Karpas-422 (cell line): Measurements from ENCODE around the gene KRTAP5-1. TPM values are rescaled to one million over a fixed set of nuclear protein-coding genes. Genes with fewer than 3 reads are reported as not detected.

Source experiments
- DNase-seq: peaks from one replicate; pipeline ENCODE4 v3.0.0-alpha.2; 2015
- H2AFZ ChIP-seq: fragments of 200-600 bp; sonication (generic); 2 replicates; pipeline ENCODE4 v1.6.1; 2014; ENCODE audit warnings: antibody characterized with exemption, low read length, mixed read lengths
- H3K27ac ChIP-seq: fragments of 200-600 bp; sonication (generic); 2 replicates; pipeline ENCODE4 v1.5.1; 2014; ENCODE audit warnings: mild to moderate bottlenecking, low read length, moderate library complexity
- H3K27me3 ChIP-seq: fragments of 200-600 bp; sonication (generic); 2 replicates; pipeline ENCODE4 v1.6.1; 2014; ENCODE audit warnings: low read length, mixed read lengths
- H3K36me3 ChIP-seq: fragments of 200-600 bp; sonication (generic); 2 replicates; pipeline ENCODE4 v1.6.1; 2014; ENCODE audit warnings: low read length, mixed read lengths; ENCODE audit not compliant: insufficient read depth
- H3K4me1 ChIP-seq: fragments of 200-600 bp; sonication (generic); 2 replicates; pipeline ENCODE4 v1.6.1; 2014; ENCODE audit warnings: mild to moderate bottlenecking, low read length, mixed read lengths
- H3K4me2 ChIP-seq: fragments of 200-600 bp; sonication (generic); 2 replicates; pipeline ENCODE4 v1.6.1; 2014; ENCODE audit warnings: low read length, low read depth, mild to moderate bottlenecking; ENCODE audit not compliant: poor library complexity, severe bottlenecking
- H3K4me3 ChIP-seq: fragments of 200-600 bp; sonication (generic); 2 replicates; pipeline ENCODE4 v1.5.1; 2014; ENCODE audit warnings: mild to moderate bottlenecking, antibody characterized with exemption, low read length, mixed read lengths
- H3K79me2 ChIP-seq: fragments of 200-600 bp; sonication (generic); 2 replicates; pipeline ENCODE4 v1.6.1; 2014; ENCODE audit warnings: mild to moderate bottlenecking, low read length, mixed read lengths
- H3K9ac ChIP-seq: fragments of 200-600 bp; sonication (generic); 2 replicates; pipeline ENCODE4 v1.6.0; 2014; ENCODE audit warnings: low read length
- H3K9me2 ChIP-seq: fragments of 200-600 bp; sonication (generic), shearing (Covaris generic); replicated peaks from 2 replicates; pipeline ENCODE4 v1.6.0; 2014; ENCODE audit warnings: mild to moderate bottlenecking, low read length, moderate library complexity; ENCODE audit not compliant: insufficient read depth
- H3K9me3 ChIP-seq: fragments of 300-700, 200-600 bp; sonication (generic); 2 replicates; pipeline ENCODE4 v1.6.1; 2014; ENCODE audit warnings: low read length, mixed read lengths
- H4K20me1 ChIP-seq: fragments of 200-600 bp; sonication (generic); 2 replicates; pipeline ENCODE4 v1.6.1; 2014; ENCODE audit warnings: mild to moderate bottlenecking, antibody characterized with exemption, low read length, low read depth; ENCODE audit not compliant: insufficient read depth
- total RNA-seq: library from RNA; depleted of rRNA; stranded (reverse); fragments of >200 nt; shearing (Covaris generic); gene quantifications from 2 replicates; pipeline ENCODE4 v1.2.3, GENCODE V29; 2014; ENCODE audit warnings: low replicate concordance

Gene KRTAP5-1
- total RNA-seq, 1 experiment from 2014 or later = not detected

DNA sequence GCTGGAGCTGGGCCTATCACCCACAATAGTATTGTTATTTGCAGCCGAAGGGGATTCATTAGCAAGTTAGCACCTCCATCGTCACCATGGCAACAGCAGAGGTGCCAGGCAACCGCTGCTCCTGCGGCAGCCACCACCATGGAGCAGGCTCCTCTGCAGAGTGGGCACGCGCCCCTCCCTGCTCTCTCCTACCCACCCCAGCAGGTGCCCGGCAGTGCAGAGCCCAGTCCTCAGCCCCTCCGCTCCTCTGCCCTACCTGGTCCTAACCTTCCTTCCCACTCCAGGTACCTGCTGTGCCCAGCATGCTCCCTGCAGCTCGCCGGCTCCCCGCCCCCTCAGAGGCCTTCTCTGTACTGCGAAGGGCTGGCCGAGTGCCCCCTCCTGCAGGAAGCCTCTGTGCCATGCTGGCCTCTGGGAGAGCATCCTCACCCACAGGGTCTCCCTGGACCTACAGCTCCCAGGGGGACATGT lies 16.6 kb downstream of the KRTAP5-1 start:
- H3K4me2 ChIP-seq = no peak overlapping the region
- no peak overlapping the region for H3K4me3 ChIP-seq
- peaks cover 45% of the 10 kb centered on the region for H4K20me1 ChIP-seq
- no peaks in the 10 kb centered on the region for H3K36me3 ChIP-seq
- H3K79me2 ChIP-seq = no peaks in the 10 kb centered on the region
- H3K9me2 ChIP-seq = no peaks in the 10 kb centered on the region
- H3K27ac ChIP-seq = no peak overlapping the region
- H2AFZ ChIP-seq = no peak overlapping the region
- H3K9me3 ChIP-seq = no peaks in the 10 kb centered on the region
- no peaks in the 10 kb centered on the region for H3K27me3 ChIP-seq
- H3K4me1 ChIP-seq = peaks cover 21% of the 10 kb centered on the region
- H3K9ac ChIP-seq = no peak overlapping the region
- peak; percentile 77 for DNase-seq

DNA sequence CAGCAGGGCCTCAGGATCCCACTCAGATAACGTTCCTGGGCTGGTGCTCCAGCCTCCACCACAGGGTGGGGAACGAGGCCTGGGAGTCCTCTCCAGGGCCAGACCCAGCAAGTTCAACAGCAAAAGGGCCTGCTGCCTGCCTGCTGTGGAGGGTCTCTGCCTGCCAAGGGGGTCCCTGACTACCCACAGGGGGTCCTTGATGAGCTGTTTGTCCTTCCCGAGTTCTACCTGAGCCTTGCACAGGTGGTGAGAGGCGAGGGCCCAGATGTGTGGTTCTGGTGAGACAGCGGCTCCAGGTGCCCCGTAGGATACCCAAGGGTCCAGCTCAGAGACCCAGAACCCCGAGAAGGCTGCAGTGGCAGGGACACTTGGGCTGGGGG lies 17.4 kb downstream of the KRTAP5-1 start:
- Histone ChIP-seq H3K4me2 (no peak overlapping the region), H3K4me1 (peaks cover 15% of the 10 kb centered on the region), H2AFZ (no peak overlapping the region), H3K79me2 (no peaks in the 10 kb centered on the region), H3K9ac (no peak overlapping the region), H3K27me3 (no peaks in the 10 kb centered on the region), H3K4me3 (no peak overlapping the region), H3K27ac (no peak overlapping the region), H3K9me2 (no peaks in the 10 kb centered on the region), H3K36me3 (no peaks in the 10 kb centered on the region), H4K20me1 (peaks cover 39% of the 10 kb centered on the region), H3K9me3 (no peaks in the 10 kb centered on the region)
- DNase-seq = no peak

DNA sequence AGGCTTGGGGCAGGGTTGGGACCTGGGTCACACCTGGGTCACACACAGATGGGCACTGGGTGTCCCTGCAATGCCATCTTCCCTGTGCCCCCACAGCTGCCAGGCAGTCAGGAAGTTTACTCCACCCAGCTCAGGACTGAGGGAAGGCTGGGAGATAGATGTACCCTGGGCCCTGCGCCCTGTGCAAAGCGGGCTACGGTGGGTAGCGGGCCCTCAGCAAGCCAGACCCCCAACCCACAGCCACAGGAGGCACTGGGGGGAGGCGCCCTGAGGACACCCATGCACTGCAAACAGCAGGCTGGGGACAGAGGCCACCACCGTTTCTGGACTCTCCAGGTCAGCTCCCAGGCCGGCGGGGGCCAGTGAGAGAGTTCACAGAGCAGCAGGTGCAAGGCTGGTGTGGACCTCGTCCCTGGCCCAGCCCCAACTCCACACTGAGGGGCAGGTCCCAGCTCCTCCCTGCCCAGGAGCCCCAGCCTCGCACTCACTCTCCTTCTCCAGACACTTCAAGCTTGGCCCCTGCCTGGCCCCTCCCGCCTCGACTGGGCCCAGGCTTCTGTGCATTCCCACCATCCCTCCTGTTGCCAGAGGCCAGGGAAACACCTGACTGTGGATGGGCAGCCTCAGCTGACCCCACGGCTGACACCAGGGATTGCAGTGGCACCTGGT lies 17.9 kb downstream of the KRTAP5-1 start:
- no peak for DNase-seq
- H3K36me3 ChIP-seq = no peaks in the 10 kb centered on the region
- no peak overlapping the region for H2AFZ ChIP-seq
- no peak overlapping the region for H3K27ac ChIP-seq
- peaks cover 10% of the 10 kb centered on the region for H3K4me1 ChIP-seq
- H3K4me2 ChIP-seq = no peak overlapping the region
- H4K20me1 ChIP-seq = peaks cover 39% of the 10 kb centered on the region
- H3K79me2 ChIP-seq = no peaks in the 10 kb centered on the region
- H3K27me3 ChIP-seq = no peaks in the 10 kb centered on the region
- H3K4me3 ChIP-seq = no peak overlapping the region
- H3K9me3 ChIP-seq = no peaks in the 10 kb centered on the region
- H3K9me2 ChIP-seq = no peaks in the 10 kb centered on the region
- no peak overlapping the region for H3K9ac ChIP-seq

- no peaks in the 10 kb centered on the region for H3K9me3 ChIP-seq
- no peak overlapping the region for H3K4me2 ChIP-seq
- peak; percentile 52 for DNase-seq
- no peak overlapping the region for H3K9ac ChIP-seq
- H3K27me3 ChIP-seq = no peaks in the 10 kb centered on the region
- peaks cover 39% of the 10 kb centered on the region for H4K20me1 ChIP-seq
- no peak overlapping the region for H3K4me3 ChIP-seq
- peaks cover 10% of the 10 kb centered on the region for H3K4me1 ChIP-seq
- H3K27ac ChIP-seq = no peak overlapping the region
- no peaks in the 10 kb centered on the region for H3K36me3 ChIP-seq
- no peaks in the 10 kb centered on the region for H3K9me2 ChIP-seq
- H3K79me2 ChIP-seq = no peaks in the 10 kb centered on the region
- H2AFZ ChIP-seq = no peak overlapping the region
Measured at GRCh38 chr11:1566381-1567051, 18.6 kb downstream of the KRTAP5-1 start.

DNA sequence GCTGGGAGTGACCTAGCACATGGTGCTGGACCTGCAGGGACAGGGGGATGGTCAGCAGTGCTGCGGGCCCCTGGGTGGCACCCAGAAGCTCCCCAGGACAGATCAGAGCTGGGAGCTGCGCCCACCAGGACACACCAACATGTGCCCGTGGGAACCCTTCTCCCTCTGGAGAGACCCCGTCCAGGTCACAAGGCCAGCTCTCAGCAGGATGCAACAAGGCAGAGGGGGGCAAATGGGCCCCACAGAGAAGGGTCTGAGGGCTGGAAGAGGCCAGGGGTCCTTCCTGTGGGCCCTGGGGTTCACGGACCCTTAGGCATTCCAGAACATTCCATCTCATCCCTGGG lies 19.2 kb downstream of the KRTAP5-1 start:
- DNase-seq = no peak
- H3K4me3 ChIP-seq = no peak overlapping the region
- no peaks in the 10 kb centered on the region for H3K9me3 ChIP-seq
- H3K27me3 ChIP-seq = no peaks in the 10 kb centered on the region
- no peaks in the 10 kb centered on the region for H3K79me2 ChIP-seq
- H3K9me2 ChIP-seq = no peaks in the 10 kb centered on the region
- no peak overlapping the region for H3K4me2 ChIP-seq
- H3K36me3 ChIP-seq = no peaks in the 10 kb centered on the region
- peaks cover 39% of the 10 kb centered on the region for H4K20me1 ChIP-seq
- no peak overlapping the region for H2AFZ ChIP-seq
- H3K27ac ChIP-seq = no peak overlapping the region
- no peak overlapping the region for H3K9ac ChIP-seq
- peaks cover 10% of the 10 kb centered on the region for H3K4me1 ChIP-seq

GRCh38 chr11:1565173-1565903 lies 19.7 kb downstream of the KRTAP5-1 start:
- Histone ChIP-seq H4K20me1 (peaks cover 39% of the 10 kb centered on the region), H2AFZ (no peak overlapping the region), H3K27ac (no peak overlapping the region), H3K27me3 (no peaks in the 10 kb centered on the region), H3K36me3 (no peaks in the 10 kb centered on the region), H3K9me3 (no peaks in the 10 kb centered on the region), H3K79me2 (no peaks in the 10 kb centered on the region), H3K9me2 (no peaks in the 10 kb centered on the region), H3K4me2 (no peak overlapping the region), H3K4me1 (peaks cover 10% of the 10 kb centered on the region), H3K4me3 (no peak overlapping the region), H3K9ac (no peak overlapping the region)
- DNase-seq = no peak

DNA sequence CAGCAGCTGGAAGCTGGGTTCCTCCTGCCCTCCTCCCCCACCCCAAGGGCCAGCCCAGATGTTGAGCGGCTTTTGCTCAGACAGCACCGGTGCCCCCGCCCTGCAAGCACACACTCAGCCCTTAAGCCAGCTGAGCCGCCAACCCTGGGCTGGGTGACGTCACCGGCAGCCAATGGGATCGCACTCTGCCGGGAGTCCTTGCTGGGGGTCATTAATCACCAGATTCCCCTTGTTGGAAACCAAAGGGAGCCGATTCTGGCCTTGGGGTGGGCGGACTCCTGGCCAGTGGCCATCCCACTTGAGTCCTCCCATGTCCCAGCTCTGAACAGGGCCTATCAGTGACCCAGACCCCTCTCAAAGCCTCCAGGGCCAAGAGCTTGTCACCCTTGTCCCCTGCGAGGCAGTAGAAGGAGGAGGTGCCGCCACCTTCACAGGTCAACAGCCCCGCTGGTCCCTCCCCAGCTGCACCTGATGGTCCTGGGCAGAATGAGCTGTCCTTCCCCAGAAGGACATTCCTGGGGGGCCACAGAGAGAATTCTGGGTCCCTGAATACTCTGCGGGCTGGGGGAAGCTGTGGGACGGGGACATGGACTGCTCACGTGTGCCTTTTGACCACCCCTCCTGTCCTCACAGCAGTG lies 20.4 kb downstream of the KRTAP5-1 start:
- Histone ChIP-seq H3K4me1 (peaks cover 10% of the 10 kb centered on the region), H3K4me2 (no peak overlapping the region), H3K9me2 (no peaks in the 10 kb centered on the region), H3K79me2 (no peaks in the 10 kb centered on the region), H3K9ac (no peak overlapping the region), H3K9me3 (no peaks in the 10 kb centered on the region), H3K36me3 (no peaks in the 10 kb centered on the region), H2AFZ (no peak overlapping the region), H3K27me3 (no peaks in the 10 kb centered on the region), H3K4me3 (no peak overlapping the region), H4K20me1 (peaks cover 32% of the 10 kb centered on the region), H3K27ac (no peak overlapping the region)
- DNase-seq = peak; percentile 74
